Embryonic facial prominence (tissue), 1 donor: ENCODE data around the gene PPOX.

Source experiments
- DNase-seq: peaks from one replicate; pipeline ENCODE4 v3.0.0-alpha.2; 2016; ENCODE audit errors: extremely low spot score

Gene PPOX

DNA sequence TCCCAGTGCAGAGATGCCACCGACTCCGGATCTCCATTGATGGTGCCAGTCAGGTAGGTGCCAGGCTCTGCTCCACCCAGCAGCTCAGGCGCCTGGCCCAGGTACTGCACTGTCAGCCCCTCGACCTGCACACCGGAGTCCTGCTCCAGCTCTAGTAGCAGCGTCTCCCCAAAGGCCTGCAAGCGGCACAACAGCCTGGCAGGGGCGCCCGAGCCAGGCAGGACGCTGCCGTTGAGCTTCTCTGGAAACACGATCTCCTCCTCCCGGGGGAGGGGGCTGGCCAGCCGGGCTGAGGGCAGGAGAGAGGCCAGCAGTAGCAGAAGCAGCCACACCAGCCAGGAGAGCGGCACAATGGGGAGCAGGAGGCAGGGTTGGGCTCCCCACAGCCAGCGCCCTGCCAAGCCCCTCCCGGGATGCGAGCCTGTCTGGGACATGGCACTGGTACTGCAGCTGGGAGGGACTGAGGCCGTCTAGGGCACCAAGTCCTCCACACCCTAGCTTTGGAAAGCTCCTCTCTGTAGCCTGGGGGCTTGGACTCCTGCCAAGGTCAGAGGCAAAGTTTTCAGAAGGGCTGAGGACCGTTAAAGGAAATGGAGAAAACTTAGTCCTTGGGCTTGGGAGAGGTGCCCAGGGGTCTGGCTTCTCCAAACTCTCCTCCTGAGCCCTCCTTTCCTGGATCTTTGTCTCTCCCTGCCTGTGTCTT lies 32.1 kb downstream of the PPOX start:
- no peak for DNase-seq

DNA sequence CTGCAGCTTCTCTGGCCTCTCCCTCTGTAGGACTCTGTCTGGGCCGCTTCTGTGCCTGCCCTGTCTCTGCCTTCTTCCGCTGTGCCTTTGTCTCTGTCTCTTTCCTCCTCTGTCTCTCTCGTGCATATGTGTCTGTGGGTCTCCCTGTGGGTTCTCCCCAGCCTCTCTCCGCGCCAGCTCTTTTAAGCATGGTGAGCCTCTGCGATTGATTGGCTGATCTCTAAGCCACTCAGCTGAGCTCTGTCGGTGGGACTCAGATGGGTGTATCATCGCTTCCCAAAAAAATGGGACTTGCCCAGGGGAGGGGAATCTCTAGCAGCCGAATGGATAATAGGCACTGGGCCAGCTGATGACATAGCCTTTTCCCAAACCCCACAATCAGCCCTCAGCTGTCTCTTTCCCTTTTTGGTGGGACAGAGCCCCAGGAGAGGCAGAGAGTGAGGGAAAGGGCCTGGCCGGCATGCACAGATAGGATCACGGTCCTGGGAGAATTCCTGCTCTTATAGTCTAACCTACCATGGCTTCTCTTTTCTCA lies 32.7 kb downstream of the PPOX start, which contains the start of gene ADAMTS4:
ADAMTS4 (minus strand) TSS at position 158 of the 535 bp plus-strand sequence. CDS start 427 bp downstream, outside the sequence.
- DNase-seq: peak; percentile 77

DNA sequence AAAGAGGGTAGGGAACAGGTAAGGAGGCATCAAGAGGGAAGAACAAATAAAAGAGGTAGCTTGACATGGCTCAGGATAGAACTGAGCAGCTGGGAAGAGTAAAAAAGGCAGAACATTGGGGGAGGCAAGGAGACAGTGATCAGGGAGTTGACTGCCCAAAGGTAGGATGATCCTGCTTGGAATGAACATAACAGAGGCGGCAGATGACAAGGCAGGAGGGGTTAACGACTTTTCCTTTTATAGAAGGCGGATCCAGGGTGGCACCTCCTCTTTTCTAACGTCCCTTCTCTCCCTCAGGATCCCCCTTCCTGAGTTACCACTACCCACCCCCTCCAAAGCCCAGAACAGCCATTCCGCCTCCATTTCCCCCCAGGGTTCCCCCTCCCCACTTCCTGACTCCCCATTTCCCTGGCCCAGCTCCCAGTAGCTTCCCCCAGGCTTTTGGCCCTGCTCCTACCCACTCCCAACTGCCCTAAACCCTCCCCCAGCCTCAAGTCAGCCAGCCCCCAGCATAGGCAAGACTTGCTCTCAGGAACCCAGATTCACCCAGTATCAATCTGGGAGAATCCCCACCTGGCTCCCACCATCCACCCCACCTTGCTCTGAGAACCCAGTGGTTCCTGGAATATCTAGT lies 33.4 kb downstream of the PPOX start:
- no peak for DNase-seq

DNA sequence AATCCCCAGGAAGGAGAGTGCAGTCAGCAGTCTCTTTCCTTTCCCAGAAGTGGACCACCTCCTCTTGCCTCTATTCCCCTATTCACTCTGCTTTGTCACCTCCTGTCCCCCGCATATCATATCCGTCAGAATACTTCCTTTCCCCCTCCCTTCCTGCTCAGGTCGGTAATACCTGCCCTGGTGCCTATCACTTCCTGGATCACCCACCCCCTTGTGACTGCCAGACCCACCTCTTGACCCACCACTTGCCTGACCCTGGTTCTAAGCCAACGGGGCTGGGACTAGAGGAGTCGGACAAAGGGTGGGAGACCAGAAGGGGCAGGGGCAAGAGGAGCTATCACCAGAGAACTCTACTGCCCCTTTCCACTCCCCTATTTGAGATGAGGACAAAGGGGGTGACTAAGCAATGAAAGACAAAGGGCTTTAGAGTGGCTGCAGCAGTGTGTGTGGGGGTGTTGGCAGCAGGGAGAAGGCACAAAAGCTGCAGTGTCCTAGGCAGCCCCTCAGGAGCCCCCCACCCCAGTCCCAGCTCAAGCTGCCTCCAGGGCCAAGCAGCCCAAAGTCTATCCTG lies 34.3 kb downstream of the PPOX start:
- no peak for DNase-seq

DNA sequence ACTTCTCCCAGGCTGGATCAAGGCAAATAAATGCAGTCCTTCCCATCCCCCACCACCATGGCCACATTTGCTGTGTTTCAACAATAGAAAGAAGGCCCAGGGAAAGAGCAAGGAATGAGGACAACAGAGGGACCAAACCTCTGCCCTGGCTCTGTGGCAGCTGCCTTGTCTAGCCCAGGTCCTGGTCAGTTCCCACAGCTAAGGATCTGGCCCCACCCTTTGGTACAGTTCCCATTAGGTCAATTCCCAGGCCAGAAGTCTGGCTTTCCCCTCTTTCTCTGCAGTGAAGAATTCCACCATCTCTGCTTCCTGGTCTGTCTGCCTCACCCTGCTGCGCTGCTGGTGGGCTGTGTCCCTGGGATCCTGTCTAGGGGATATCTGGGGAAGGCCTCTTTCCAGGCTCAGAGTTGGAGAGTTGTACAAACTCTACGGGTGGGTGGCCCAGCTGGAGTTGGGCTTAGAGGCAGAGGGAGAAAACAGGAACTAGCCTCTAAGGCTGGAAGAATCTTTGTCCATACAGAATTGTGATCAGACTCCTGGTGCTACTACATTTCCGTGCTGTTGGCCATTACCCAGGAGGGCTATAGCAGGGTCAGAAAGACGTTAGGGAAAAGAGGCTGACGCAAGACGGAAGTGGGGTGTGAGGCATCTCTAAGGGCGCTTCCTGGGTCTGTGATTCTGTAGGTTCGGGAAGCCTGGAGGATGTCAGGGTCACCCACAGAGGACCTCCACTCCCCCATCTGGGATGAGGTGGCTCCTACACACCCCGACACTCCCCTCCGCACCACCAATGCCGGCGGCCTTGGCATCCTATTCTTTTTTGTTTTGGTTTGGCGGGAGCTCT lies 35.0 kb downstream of the PPOX start:
- DNase-seq: no peak

DNA sequence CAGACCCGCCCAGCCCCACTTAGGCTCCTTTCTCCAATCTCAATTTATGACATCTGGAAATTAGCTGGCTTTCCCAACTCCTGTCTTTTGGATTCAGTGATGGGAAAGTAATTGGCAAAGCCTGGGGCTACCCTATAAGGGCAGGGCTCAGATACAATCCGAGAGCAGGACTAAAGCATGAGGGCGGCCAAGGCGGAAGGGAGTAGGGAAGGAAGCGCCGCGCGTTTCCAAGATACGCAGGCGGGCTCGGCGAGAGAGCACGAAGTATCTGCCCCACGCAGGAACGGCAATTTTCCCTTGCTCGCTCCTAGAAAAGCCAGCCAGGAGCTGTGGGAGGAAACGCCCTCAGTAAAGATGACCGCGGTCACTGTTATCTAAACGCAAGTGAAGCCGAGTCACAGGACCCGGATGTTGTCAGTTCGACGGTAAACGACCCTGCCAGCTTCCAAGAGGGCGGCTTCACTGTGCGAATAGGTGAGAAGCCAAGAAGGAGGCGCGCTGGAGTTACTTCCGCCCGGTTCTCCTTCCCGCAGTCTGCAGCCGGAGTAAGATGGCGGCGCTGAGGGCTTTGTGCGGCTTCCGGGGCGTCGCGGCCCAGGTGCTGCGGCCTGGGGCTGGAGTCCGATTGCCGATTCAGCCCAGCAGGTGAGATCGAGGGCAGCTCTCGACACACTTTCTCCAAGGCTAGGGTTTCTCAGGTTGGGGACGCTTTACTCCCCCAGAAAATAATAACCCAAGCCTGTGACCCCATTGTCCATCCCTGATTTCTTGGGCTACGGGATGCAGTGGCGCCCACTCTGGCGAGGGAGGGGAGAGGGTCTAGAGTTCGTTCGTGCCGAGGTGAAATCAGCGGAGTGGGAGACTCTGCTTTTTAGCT lies 35.8 kb downstream of the PPOX start, which contains the start of gene NDUFS2:
NDUFS2 (plus strand) TSS at position 532 of the 877 bp plus-strand sequence; CDS start at position 551, 19 bp downstream.
- peak; percentile 98 for DNase-seq

DNA sequence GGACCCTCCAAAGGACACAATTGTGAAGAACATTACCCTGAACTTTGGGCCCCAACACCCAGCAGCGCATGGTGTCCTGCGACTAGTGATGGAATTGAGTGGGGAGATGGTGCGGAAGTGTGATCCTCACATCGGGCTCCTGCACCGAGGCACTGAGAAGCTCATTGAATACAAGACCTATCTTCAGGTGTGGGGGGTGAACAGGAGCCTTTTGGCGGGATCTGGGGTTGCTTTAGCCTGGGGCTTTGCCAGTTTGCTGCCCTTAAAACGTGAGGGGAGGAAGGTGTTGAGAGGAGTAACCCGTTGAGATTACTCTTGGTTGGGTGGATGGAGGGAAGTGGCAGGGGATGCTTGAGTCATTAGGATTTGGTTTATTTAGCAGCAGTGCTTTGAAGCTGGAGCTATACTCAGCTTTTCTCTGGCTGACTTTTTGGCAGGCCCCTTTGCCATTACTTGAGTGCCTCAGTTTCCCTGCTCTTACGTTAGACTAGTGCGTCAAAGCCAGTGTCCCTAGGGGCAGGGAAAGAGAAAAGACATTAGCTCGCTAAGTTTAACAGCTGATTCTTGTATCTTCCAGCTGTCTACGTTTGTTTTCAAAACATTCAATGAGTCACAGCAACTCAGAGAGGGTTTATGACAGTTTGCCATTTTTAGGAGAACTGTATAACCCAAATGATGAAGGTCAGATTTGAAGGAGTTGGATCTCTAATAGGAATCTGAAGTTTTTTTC lies 40.4 kb downstream of the PPOX start:
- DNase-seq: no peak

DNA sequence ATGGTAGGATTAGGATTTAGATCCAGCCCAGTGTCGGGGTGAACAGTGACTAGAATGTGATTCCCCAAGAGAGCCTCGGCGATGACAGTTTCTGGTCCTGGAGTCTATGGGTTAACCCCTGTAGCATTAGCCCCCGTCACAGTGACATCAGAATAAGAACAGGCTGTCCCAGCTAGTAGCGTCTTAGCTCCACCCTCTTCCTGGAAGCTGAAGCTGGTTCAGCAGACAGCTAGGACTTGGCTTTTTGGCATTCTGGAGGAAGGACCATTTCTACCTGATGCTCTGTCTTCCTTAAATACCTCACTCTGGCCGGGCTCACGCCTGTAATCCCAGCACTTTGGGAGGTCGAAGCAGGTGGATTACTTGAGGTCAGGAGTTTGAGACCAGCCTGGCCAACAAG lies 40.9 kb downstream of the PPOX start:
- no peak for DNase-seq

DNA sequence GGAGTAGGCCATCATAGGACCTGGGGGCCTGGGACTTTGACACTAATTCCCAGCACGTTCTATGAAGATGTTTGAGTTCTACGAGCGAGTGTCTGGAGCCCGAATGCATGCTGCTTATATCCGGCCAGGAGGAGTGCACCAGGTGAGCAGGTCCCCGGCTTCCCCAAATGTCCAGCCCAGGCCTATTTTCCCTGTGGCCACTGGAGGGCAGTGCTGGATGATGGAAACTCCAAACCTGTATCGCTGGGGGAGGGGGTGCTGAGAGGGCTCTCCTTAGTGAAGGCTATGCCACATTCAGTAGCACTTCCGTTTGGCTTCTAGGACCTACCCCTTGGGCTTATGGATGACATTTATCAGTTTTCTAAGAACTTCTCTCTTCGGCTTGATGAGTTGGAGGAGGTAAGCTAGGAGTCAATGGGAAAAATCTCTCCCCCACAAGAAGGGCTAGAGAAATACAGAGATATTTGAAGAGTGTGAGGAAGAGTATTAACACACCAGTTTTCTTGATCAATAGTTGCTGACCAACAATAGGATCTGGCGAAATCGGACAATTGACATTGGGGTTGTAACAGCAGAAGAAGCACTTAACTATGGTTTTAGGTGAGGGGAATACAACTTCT lies 43.7 kb downstream of the PPOX start:
- no peak for DNase-seq

DNA sequence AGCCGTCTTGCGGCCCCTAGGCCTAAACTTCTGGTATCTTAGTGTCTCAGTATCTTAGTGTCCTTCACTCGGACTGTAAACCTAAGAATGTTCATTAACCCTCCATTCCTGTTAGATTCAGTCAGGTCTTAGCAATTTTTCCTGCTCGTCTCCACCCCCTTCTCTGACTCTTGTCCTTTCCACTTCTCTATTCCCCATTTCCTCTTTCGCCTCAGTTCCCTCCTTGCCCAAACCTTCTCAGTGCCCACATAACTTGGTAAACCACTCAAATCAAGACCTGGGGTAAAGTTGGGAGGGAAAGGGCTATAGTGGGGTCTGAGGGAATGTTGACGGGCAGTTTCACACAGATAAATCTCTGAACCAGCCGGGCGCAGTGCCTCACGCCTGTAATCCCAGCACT lies 48.1 kb downstream of the PPOX start:
- no peak for DNase-seq

DNA sequence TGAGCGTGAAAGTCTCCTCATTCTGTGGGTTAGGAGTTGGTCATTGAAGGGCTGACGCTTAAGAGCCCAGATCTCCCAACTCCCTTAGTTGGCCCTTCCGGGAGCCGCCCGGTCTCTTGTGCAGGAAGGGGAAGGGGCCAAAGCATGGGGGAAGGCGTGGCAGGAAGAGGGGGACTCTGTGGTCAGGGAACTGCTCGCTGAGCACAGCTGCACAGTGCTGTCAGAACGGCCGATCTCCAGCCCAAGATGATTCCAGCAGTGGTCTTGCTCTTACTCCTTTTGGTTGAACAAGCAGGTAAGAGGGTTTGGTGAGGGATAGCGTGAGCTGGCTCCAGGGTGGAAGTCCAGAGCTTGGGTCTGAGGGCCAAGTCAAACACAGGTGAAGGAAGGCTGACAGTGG lies 48.9 kb downstream of the PPOX start, which contains the start of gene FCER1G:
FCER1G (plus strand) TSS at position 220 of the 400 bp plus-strand sequence; CDS start at position 247, 27 bp downstream.
- no peak for DNase-seq

DNA sequence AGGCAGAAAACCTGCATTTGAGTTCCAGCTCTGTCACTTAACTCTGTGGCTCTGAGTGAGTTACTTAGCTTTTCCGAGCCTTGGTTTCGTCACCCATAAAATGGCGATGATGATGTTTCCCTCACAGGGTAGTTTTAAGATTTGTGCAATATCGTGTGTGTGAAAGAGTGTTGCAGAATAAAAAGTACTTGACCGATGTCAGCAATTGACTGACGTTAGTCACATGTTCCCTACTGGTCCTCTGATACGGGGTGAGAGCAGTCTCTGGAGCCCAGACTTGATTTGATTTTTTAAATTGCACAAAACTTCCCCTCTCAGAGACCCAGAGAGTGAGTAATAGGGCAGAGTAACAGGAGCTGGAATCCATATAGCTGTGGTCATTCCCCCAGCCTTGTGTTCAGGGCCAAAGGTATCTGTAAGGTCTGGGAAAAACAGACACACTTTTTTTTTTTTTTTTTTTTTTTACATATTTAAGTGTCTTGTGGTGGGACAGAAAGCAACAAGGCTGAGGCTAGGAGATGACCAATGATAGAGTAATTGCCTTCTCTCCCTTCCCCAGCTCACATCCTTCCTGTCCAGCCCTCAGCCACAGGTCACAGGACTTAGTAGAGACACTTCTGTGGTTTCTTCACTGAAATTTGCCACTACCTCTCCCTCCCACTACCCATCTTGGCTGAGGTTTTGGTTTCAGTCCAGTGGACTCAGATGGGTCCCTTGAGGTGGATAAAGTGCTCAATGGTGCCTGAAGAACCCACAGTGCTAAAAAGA lies 50.9 kb downstream of the PPOX start:
- DNase-seq: no peak

DNA sequence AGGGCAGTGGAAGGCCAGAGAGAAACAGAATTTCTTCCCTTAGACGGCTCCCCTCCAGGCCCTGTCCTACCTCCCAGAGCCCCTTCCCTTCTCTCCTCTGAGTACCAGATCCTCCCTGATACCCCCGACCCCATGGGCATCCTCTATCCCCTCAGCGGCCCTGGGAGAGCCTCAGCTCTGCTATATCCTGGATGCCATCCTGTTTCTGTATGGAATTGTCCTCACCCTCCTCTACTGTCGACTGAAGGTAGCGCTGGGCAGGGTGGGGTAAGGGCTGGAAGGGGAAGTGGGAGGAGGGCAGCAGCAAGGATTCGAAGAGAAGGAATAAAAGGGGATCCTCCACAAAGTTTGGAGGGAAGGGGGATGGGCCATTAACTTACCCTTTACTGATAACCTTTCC lies 51.6 kb downstream of the PPOX start:
- DNase-seq: no peak

DNA sequence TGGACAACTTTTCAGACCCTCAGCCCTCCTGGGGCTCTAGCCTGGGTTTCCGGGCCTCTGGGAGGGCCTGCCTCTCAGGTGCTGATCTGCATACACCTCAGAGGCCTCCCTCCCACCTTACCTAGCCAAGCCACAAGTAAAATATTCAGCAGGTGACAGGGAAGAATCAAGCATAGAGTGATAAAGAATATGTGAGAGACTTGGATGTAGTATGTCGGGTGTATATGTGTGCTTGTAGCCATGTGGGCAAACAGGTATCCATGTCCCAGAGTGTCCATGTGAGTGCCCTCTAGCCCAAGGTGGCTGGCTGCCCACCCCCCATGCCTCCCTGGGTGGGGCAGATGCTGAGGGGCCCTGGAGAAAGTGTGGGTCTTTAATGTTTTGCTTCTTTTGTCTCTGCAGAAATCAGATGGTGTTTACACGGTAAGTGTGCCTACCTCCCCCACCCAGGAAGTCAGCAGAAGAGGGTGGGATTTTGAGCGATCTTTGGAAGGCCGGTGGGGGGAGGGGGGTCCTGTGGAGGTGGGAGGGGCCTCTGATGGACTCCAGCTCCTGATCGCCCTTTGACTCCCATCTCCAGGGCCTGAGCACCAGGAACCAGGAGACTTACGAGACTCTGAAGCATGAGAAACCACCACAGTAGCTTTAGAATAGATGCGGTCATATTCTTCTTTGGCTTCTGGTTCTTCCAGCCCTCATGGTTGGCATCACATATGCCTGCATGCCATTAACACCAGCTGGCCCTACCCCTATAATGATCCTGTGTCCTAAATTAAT lies 52.3 kb downstream of the PPOX start:
- DNase-seq: no peak

DNA sequence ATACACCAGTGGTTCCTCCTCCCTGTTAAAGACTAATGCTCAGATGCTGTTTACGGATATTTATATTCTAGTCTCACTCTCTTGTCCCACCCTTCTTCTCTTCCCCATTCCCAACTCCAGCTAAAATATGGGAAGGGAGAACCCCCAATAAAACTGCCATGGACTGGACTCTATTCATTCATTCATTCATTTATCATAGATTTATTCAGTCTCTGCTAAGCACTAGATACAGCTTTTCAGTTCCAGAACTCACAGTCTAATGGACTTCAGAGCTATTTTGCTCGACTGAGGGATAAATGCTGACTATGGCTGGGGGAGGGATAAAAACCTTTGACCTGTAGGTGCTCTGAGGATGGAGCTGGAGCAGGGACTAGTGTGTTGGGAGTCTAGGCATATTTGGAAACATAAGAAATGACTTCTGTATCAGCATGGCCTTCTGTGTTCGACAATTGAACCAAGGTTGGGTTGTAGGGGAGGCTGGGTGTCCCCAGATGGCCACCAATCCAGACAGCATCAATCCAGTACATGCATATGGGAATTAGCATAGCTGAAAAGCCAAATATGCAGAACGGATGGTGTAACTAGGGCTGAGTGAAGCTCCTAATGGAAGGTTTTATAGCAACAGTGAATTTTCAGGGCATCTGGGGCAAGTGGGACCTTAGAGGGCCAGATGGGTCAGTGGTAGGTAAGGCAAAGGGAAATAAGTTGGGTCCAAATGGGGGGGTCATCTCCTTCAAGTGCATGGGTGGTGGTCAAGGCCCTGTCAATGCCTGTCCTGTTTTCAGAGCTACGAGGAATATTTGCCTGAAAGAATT lies 53.1 kb downstream of the PPOX start:
- DNase-seq: no peak

DNA sequence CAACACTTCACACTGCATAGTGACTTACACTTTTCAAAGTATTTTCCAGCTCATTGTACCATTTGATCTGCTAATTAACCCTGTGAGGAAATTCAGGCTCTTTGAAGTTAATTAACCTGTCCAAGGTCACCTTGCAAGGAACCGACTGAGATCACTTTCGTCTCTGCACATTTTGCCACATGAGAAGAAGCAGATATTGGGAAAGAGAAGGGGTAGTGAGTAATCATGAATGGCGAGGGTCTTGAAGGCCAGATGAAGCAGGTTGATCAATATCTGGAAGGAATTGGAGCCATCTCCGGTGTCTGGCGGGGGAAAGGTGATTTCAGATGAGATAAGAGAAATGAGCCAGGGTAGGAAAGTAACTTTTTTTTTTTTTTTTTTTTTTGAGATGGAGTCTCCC lies 53.8 kb downstream of the PPOX start:
- no peak for DNase-seq
